ENCODE results near the gene ATP1B2.

GRCh38 chr17:7623661-7624060, 27.1 kb upstream of the ATP1B2 start:
- TF ChIP-seq CTCF (IDR thresholded peaks at IDR 0.05; ENCODE audit: low read length) (no peak), EZH2 (optimal IDR thresholded peaks at IDR 0.05; ENCODE audit: low read depth, low read length) (no peak), EZH2phosphoT487 (IDR thresholded peaks at IDR 0.05; ENCODE audit: low read length) (no peak)
